ENCODE results near the gene HUNK.
"Not testable (repeated sequence)": the region's sequence is repeated elsewhere in the genome, so short reads cannot be mapped to it uniquely, and the experiment has no call there.

Gene HUNK

GRCh38 chr21:31924548-31924947, 51.7 kb downstream of the HUNK start:
- DNase-seq: no peak

GRCh38 chr21:31926498-31926897, 53.7 kb downstream of the HUNK start:
- DNase-seq: no peak

- no peak for DNase-seq
Measured at GRCh38 chr21:31927689-31928353, 55.0 kb downstream of the HUNK start.

GRCh38 chr21:31928656-31929055, 55.8 kb downstream of the HUNK start:
- DNase-seq: no peak

- no peak for DNase-seq
Measured at GRCh38 chr21:31929548-31929947, 56.7 kb downstream of the HUNK start.

GRCh38 chr21:31930001-31930400, 57.2 kb downstream of the HUNK start:
- DNase-seq: no peak

GRCh38 chr21:31931644-31932469, 59.0 kb downstream of the HUNK start:
- DNase-seq: no peak

- DNase-seq: no peak
Measured at GRCh38 chr21:31932470-31932764, 59.6 kb downstream of the HUNK start.

- peak; percentile 60 for DNase-seq
Measured at GRCh38 chr21:31937303-31937702, 64.5 kb downstream of the HUNK start.

- DNase-seq: no peak
Measured at GRCh38 chr21:31938330-31939301, 65.8 kb downstream of the HUNK start.

- no peak for DNase-seq
Measured at GRCh38 chr21:31941694-31942093, 68.9 kb downstream of the HUNK start.

GRCh38 chr21:31943561-31943960, 70.7 kb downstream of the HUNK start:
- DNase-seq: no peak

- DNase-seq: no peak
Measured at GRCh38 chr21:31945141-31945540, 72.3 kb downstream of the HUNK start.

GRCh38 chr21:31945546-31945945, 72.7 kb downstream of the HUNK start:
- DNase-seq: no peak

- DNase-seq: no peak
Measured at GRCh38 chr21:31946231-31946630, 73.4 kb downstream of the HUNK start.

- not testable (repeated sequence) for DNase-seq
Measured at GRCh38 chr21:31946876-31947550, 74.2 kb downstream of the HUNK start.

- no peak for DNase-seq
Measured at GRCh38 chr21:31948676-31949075, 75.9 kb downstream of the HUNK start.

GRCh38 chr21:31952828-31953227, 80.0 kb downstream of the HUNK start:
- no peak for DNase-seq

- peak; percentile 16 for DNase-seq
Measured at GRCh38 chr21:31957631-31958030, 84.8 kb downstream of the HUNK start.

- no peak for DNase-seq
Measured at GRCh38 chr21:31959881-31960280, 87.1 kb downstream of the HUNK start.

- DNase-seq: no peak
Measured at GRCh38 chr21:31961027-31961426, 88.2 kb downstream of the HUNK start.

GRCh38 chr21:31961704-31962103, 88.9 kb downstream of the HUNK start:
- no peak for DNase-seq

GRCh38 chr21:31964692-31965091, 91.9 kb downstream of the HUNK start:
- no peak for DNase-seq

Measured in DMS79 treated with DMSO at 0.1 percent for 48 hours (cell line).